ENCODE data around the gene STRA8. TPM values are rescaled to one million over a fixed set of nuclear protein-coding genes. Genes with fewer than 3 reads are reported as not detected.

The STRA8 gene
- polyA plus RNA-seq (2013), result not detected in 2 replicates

- H4K8ac ChIP-seq (ENCODE audit: low read depth, low read length), result no peak within 1 kb of the TSS
- no peaks in the 10 kb centered on the region for H3K4me1 ChIP-seq (ENCODE audit: control insufficient read depth in 1 of 2, insufficient read depth in 2 of 2, low read length in 2 of 2)
- H3K79me2 ChIP-seq (ENCODE audit: control insufficient read depth, insufficient read depth, low read length, poor library complexity), result no peaks in the 10 kb centered on the region
- H2BK12ac ChIP-seq (ENCODE audit: low read length), result no peak within 1 kb of the TSS
- H3K9ac ChIP-seq (ENCODE audit: low read length), result no peak within 1 kb of the TSS
- no peak within 1 kb of the TSS for H3K14ac ChIP-seq (ENCODE audit: low read length)
- H4K12ac ChIP-seq (ENCODE audit: low read depth, low read length), result no peak within 1 kb of the TSS
- H2AK5ac ChIP-seq (ENCODE audit: low read length), result no peak within 1 kb of the TSS
- H3K27ac ChIP-seq (ENCODE audit: low read depth, low read length), result no peak within 1 kb of the TSS
- no CpG with 5 or more reads among the region's 28 CpGs for WGBS (ENCODE audit: extremely low coverage, insufficient coverage, insufficient read length)
- H3K4me2 ChIP-seq (ENCODE audit: low read length), result no peak within 1 kb of the TSS
- H3K27me3 ChIP-seq (ENCODE audit: insufficient read depth, low read length), result no peaks in the 10 kb centered on the region
- H3K36me3 ChIP-seq (ENCODE audit: control insufficient read depth in 1 of 2, insufficient read depth in 2 of 2, low read length in 2 of 2), result no peaks in the 10 kb centered on the region
- no peak within 1 kb of the TSS for H3K23ac ChIP-seq (ENCODE audit: low read length)
- peak in 1 of 2 donors; percentile 25 for DNase-seq
- H3K4me3 ChIP-seq (ENCODE audit: low read depth, low read length), result no peak within 1 kb of the TSS
- no peak within 1 kb of the TSS for H2AFZ ChIP-seq (ENCODE audit: insufficient read depth, low read length, poor library complexity)
- no peaks in the 10 kb centered on the region for H3K79me1 ChIP-seq (ENCODE audit: low read length)
- H4K91ac ChIP-seq (ENCODE audit: low read depth, low read length), result no peak within 1 kb of the TSS
- H3K4ac ChIP-seq (ENCODE audit: low read depth, low read length), result no peak within 1 kb of the TSS
- H2BK5ac ChIP-seq (ENCODE audit: low read depth, low read length, poor library complexity), result no peak within 1 kb of the TSS
- no peaks in the 10 kb centered on the region for H3K9me3 ChIP-seq (ENCODE audit: insufficient read depth, low read depth, low read length)
- no peak within 1 kb of the TSS for H2BK120ac ChIP-seq (ENCODE audit: insufficient read depth, low read length, poor library complexity)
- no peak within 1 kb of the TSS for H3K18ac ChIP-seq (ENCODE audit: low read length)
Observed at GRCh38 chr7:135233570-135233969, at the start of gene STRA8. TSS of gene STRA8 (plus strand) at chr7:135233838. CDS start at chr7:135240525, 6,687 bp downstream.

DNA sequence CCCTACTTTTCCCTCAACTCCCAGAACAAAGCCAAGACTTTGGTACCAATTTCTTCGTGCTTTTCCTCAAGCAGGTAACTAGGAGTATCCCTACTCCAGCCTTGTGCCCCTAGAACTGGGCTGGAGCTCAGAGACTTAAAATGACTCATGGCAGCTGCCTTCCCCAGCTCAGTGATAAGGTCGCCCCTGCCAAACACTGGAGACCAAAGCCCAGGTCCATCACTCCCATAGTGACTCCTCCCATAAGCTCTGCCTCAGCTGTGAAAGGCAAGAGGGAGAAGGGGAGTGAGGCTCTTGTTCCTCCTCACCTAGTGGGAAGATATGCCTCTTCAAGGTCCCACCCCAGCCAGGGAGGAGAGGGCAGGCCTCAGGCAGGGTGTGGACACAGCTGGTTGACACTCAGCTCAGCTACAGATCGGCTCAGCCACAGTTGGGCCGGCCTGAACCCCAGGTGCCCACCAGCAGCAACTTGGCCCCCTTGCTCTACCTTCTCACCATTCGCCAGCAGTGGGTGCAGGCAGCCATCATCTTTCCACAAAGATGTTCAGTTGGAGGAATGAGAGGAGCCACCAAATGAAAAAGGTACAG, 49.3 kb upstream of the STRA8 start:
- H3K79me1 ChIP-seq (ENCODE audit: low read length), result no peaks in the 10 kb centered on the region
- H3K9me3 ChIP-seq (ENCODE audit: insufficient read depth, low read depth, low read length), result peaks cover 12% of the 10 kb centered on the region
- no peak overlapping the region for H2BK120ac ChIP-seq (ENCODE audit: insufficient read depth, low read length, poor library complexity)
- no peaks in the 10 kb centered on the region for H3K79me2 ChIP-seq (ENCODE audit: control insufficient read depth, insufficient read depth, low read length, poor library complexity)
- no peak for DNase-seq
- no peak overlapping the region for H2BK12ac ChIP-seq (ENCODE audit: low read length)
- no peak overlapping the region for H2AK5ac ChIP-seq (ENCODE audit: low read length)
- H3K18ac ChIP-seq (ENCODE audit: low read length), result no peak overlapping the region
- no peak overlapping the region for H3K4me3 ChIP-seq (ENCODE audit: low read depth, low read length)
- no peak overlapping the region for H3K23ac ChIP-seq (ENCODE audit: low read length)
- H3K4me2 ChIP-seq (ENCODE audit: low read length), result no peak overlapping the region
- no peak overlapping the region for H2AFZ ChIP-seq (ENCODE audit: insufficient read depth, low read length, poor library complexity)
- H3K4ac ChIP-seq (ENCODE audit: low read depth, low read length), result no peak overlapping the region
- no peak overlapping the region for H2BK5ac ChIP-seq (ENCODE audit: low read depth, low read length, poor library complexity)
- no peak overlapping the region for H4K8ac ChIP-seq (ENCODE audit: low read depth, low read length)
- H4K91ac ChIP-seq (ENCODE audit: low read depth, low read length), result no peak overlapping the region
- peaks cover 42 to 45% of the 10 kb centered on the region in 2 experiments for H3K36me3 ChIP-seq (ENCODE audit: control insufficient read depth in 1 of 2, insufficient read depth in 2 of 2, low read length in 2 of 2)
- H4K12ac ChIP-seq (ENCODE audit: low read depth, low read length), result no peak overlapping the region
- H3K9ac ChIP-seq (ENCODE audit: low read length), result no peak overlapping the region
- no peaks in the 10 kb centered on the region for H3K4me1 ChIP-seq (ENCODE audit: control insufficient read depth in 1 of 2, insufficient read depth in 2 of 2, low read length in 2 of 2)
- no peak overlapping the region for H3K27ac ChIP-seq (ENCODE audit: low read depth, low read length)
- no peak overlapping the region for H3K14ac ChIP-seq (ENCODE audit: low read length)
- no peaks in the 10 kb centered on the region for H3K27me3 ChIP-seq (ENCODE audit: insufficient read depth, low read length)
- no CpG with 5 or more reads among the region's 5 CpGs for WGBS (ENCODE audit: extremely low coverage, insufficient coverage, insufficient read length)

- Histone ChIP-seq H2BK120ac (ENCODE audit: insufficient read depth, low read length, poor library complexity) (no peak overlapping the region), H2BK12ac (ENCODE audit: low read length) (no peak overlapping the region), H3K18ac (ENCODE audit: low read length) (no peak overlapping the region), H3K4ac (ENCODE audit: low read depth, low read length) (no peak overlapping the region), H3K4me2 (ENCODE audit: low read length) (no peak overlapping the region), H3K79me2 (ENCODE audit: control insufficient read depth, insufficient read depth, low read length, poor library complexity) (no peaks in the 10 kb centered on the region), H3K36me3 (ENCODE audit: control insufficient read depth in 1 of 2, insufficient read depth in 2 of 2, low read length in 2 of 2) (peaks cover 40 to 43% of the 10 kb centered on the region in 2 experiments), H3K9ac (ENCODE audit: low read length) (no peak overlapping the region), H4K8ac (ENCODE audit: low read depth, low read length) (no peak overlapping the region), H2AFZ (ENCODE audit: insufficient read depth, low read length, poor library complexity) (no peak overlapping the region), H3K27me3 (ENCODE audit: insufficient read depth, low read length) (no peaks in the 10 kb centered on the region), H4K12ac (ENCODE audit: low read depth, low read length) (no peak overlapping the region), H3K23ac (ENCODE audit: low read length) (no peak overlapping the region), H3K14ac (ENCODE audit: low read length) (no peak overlapping the region), H3K79me1 (ENCODE audit: low read length) (no peaks in the 10 kb centered on the region), H2AK5ac (ENCODE audit: low read length) (no peak overlapping the region), H3K9me3 (ENCODE audit: insufficient read depth, low read depth, low read length) (peaks cover 9% of the 10 kb centered on the region), H2BK5ac (ENCODE audit: low read depth, low read length, poor library complexity) (no peak overlapping the region), H4K91ac (ENCODE audit: low read depth, low read length) (no peak overlapping the region), H3K4me1 (ENCODE audit: control insufficient read depth in 1 of 2, insufficient read depth in 2 of 2, low read length in 2 of 2) (no peaks in the 10 kb centered on the region), H3K4me3 (ENCODE audit: low read depth, low read length) (no peak overlapping the region), H3K27ac (ENCODE audit: low read depth, low read length) (no peak overlapping the region)
- no peak for DNase-seq
- no CpG with 5 or more reads among the region's 7 CpGs for WGBS (ENCODE audit: extremely low coverage, insufficient coverage, insufficient read length)
Observed at GRCh38 chr7:135185471-135186260, 48.0 kb upstream of the STRA8 start.

GRCh38 chr7:135186261-135186540, 47.4 kb upstream of the STRA8 start:
- H3K36me3 ChIP-seq (ENCODE audit: control insufficient read depth in 1 of 2, insufficient read depth in 2 of 2, low read length in 2 of 2), result peaks cover 40 to 43% of the 10 kb centered on the region in 2 experiments
- no peak overlapping the region for H4K12ac ChIP-seq (ENCODE audit: low read depth, low read length)
- no peaks in the 10 kb centered on the region for H3K4me1 ChIP-seq (ENCODE audit: control insufficient read depth in 1 of 2, insufficient read depth in 2 of 2, low read length in 2 of 2)
- no peaks in the 10 kb centered on the region for H3K27me3 ChIP-seq (ENCODE audit: insufficient read depth, low read length)
- no peak overlapping the region for H3K18ac ChIP-seq (ENCODE audit: low read length)
- DNase-seq, result no peak
- H2BK5ac ChIP-seq (ENCODE audit: low read depth, low read length, poor library complexity), result no peak overlapping the region
- H3K27ac ChIP-seq (ENCODE audit: low read depth, low read length), result no peak overlapping the region
- H3K4ac ChIP-seq (ENCODE audit: low read depth, low read length), result no peak overlapping the region
- no peak overlapping the region for H2BK12ac ChIP-seq (ENCODE audit: low read length)
- no peaks in the 10 kb centered on the region for H3K79me2 ChIP-seq (ENCODE audit: control insufficient read depth, insufficient read depth, low read length, poor library complexity)
- H4K8ac ChIP-seq (ENCODE audit: low read depth, low read length), result no peak overlapping the region
- H3K9ac ChIP-seq (ENCODE audit: low read length), result no peak overlapping the region
- peaks cover 9% of the 10 kb centered on the region for H3K9me3 ChIP-seq (ENCODE audit: insufficient read depth, low read depth, low read length)
- no peak overlapping the region for H2BK120ac ChIP-seq (ENCODE audit: insufficient read depth, low read length, poor library complexity)
- H3K79me1 ChIP-seq (ENCODE audit: low read length), result no peaks in the 10 kb centered on the region
- no peak overlapping the region for H2AFZ ChIP-seq (ENCODE audit: insufficient read depth, low read length, poor library complexity)
- H3K14ac ChIP-seq (ENCODE audit: low read length), result no peak overlapping the region
- H2AK5ac ChIP-seq (ENCODE audit: low read length), result no peak overlapping the region
- no peak overlapping the region for H3K4me3 ChIP-seq (ENCODE audit: low read depth, low read length)
- H3K23ac ChIP-seq (ENCODE audit: low read length), result no peak overlapping the region
- no CpG with 5 or more reads among the region's 3 CpGs for WGBS (ENCODE audit: extremely low coverage, insufficient coverage, insufficient read length)
- H3K4me2 ChIP-seq (ENCODE audit: low read length), result no peak overlapping the region
- no peak overlapping the region for H4K91ac ChIP-seq (ENCODE audit: low read depth, low read length)

Data from trophoblast cell (in vitro differentiated cells and primary cell).